D721Med (cell line): ENCODE results near the gene VEPH1.
A peak's percentile ranks its signal among the peaks of the same experiment; 100 is the strongest.

Source experiments
- DNase-seq: peaks from one replicate; pipeline ENCODE4 v3.0.0; 2011; ENCODE audit warnings: low spot score; ENCODE audit not compliant: insufficient read length
- FAIRE-seq: peaks from 2 replicates; lab custom pipeline; 2011; peaks lifted over from hg19 to GRCh38; lab: Jason Lieb, UNC
- CTCF ChIP-seq: IDR thresholded peaks from 2 replicates; pipeline ENCODE4 v1.5.1; 2012; ENCODE audit warnings: mild to moderate bottlenecking, control low read depth; ENCODE audit not compliant: insufficient read depth; ENCODE audit errors: missing control alignments

VEPH1 gene

GRCh38 chr3:157495846-157496245 is 7.4 kb downstream of the VEPH1 start:
- FAIRE-seq = no peak
- no peak for TF ChIP-seq CTCF
- DNase-seq = no peak

GRCh38 chr3:157494581-157495281 is 8.5 kb downstream of the VEPH1 start:
- DNase-seq = no peak
- no peak for TF ChIP-seq CTCF
- FAIRE-seq = no peak

GRCh38 chr3:157493627-157494550 is 9.3 kb downstream of the VEPH1 start:
- peak; percentile 64 for TF ChIP-seq CTCF
- DNase-seq (no peak), FAIRE-seq (peak; percentile 87)

GRCh38 chr3:157491136-157491535 is 12.1 kb downstream of the VEPH1 start:
- no peak for TF ChIP-seq CTCF
- FAIRE-seq (no peak), DNase-seq (no peak)

GRCh38 chr3:157488144-157488543 is 15.1 kb downstream of the VEPH1 start:
- DNase-seq (no peak), FAIRE-seq (no peak)
- TF ChIP-seq CTCF = no peak

GRCh38 chr3:157487339-157487738 is 15.9 kb downstream of the VEPH1 start:
- no peak for FAIRE-seq
- TF ChIP-seq CTCF = no peak
- DNase-seq = no peak
